Sigmoid colon (tissue), 4 donors: ENCODE results near the gene FADS3.

Source experiments
- POLR2A ChIP-seq, 2 donors: fragments of 450-650 bp; IDR thresholded peaks; one replicate each; pipeline ENCODE4 v1.6.1; 2016; ENCODE audit warnings: antibody characterized with exemption in 2 of 2, mild to moderate bottlenecking in 2 of 2, moderate library complexity in 2 of 2
- POLR2AphosphoS5 ChIP-seq, 4 donors: sonication (generic); formaldehyde crosslinking; IDR thresholded peaks; one replicate each; pipeline ENCODE4 v1.6.1; 2017; ENCODE audit warnings: antibody characterized with exemption in 4 of 4
- TF ChIP-seq, protein P1 (sequence below), 4 experiments: fragments of 450-650 bp in 3 of 4; fragments of 200-600 bp in 1 of 4; IDR thresholded peaks; one replicate each; pipeline ENCODE4 v1.5.1; 2016 to 2019; ENCODE audit warnings: antibody characterized with exemption in 4 of 4, mild to moderate bottlenecking in 3 of 4, moderate library complexity in 2 of 4

DNA sequence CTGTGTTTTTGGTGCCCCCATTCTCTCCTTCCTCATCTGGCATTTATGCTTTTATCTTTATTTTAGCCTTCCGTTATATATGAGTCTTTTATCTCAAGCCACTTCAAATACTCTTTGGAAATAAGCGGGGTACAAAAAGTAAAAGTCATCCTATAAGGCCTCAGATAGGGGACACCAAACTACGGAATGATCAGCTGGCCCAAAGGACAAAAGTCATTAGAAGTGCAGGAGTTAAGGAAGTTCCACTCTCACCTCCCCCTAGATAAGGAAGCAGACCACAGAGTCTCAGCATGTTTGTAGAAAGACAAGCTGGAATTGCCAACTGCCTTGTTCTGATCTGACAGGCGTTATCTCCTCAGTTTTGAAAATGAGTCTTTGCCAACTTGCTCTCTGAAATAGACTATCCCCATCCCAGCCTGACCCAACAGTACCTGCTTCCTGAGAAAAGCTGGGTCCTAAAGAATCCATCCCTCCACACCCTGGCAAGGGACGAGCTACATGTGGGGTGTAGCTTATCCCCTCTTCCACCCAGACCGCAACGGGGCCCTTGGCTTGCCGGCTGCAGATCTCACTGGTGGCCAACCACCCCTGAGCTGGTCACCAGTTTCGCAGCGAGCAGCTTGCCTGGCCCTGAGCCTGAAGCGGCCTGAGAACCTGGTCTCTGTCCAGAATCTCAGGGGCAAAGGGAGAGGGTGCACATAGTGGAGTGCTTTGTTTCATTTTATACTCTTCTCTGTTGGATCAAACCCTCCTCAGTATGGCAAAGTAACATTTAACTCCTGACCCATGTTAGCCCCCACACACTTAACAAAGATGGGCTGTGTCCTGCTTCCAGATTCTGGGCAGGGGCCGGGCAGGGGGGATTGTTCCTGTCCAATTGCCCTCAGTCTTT lies 49.5 kb downstream of the FADS3 start:
- TF ChIP-seq POLR2A (IDR thresholded peaks at IDR 0.05) (no peak), POLR2AphosphoS5 (IDR thresholded peaks at IDR 0.05) (no peak)
- TF ChIP-seq, protein P1, sequence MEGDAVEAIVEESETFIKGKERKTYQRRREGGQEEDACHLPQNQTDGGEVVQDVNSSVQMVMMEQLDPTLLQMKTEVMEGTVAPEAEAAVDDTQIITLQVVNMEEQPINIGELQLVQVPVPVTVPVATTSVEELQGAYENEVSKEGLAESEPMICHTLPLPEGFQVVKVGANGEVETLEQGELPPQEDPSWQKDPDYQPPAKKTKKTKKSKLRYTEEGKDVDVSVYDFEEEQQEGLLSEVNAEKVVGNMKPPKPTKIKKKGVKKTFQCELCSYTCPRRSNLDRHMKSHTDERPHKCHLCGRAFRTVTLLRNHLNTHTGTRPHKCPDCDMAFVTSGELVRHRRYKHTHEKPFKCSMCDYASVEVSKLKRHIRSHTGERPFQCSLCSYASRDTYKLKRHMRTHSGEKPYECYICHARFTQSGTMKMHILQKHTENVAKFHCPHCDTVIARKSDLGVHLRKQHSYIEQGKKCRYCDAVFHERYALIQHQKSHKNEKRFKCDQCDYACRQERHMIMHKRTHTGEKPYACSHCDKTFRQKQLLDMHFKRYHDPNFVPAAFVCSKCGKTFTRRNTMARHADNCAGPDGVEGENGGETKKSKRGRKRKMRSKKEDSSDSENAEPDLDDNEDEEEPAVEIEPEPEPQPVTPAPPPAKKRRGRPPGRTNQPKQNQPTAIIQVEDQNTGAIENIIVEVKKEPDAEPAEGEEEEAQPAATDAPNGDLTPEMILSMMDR (IDR thresholded peaks at IDR 0.05) = no peak
